K562 (cell line): Measurements from ENCODE around the gene SLC38A10. TPM values are rescaled to one million over a fixed set of nuclear protein-coding genes. Genes with fewer than 3 reads are reported as not detected.

Experiments used
- BRCA1 ChIP-seq, 2 experiments: fragments of 450-650 bp in 1 of 2; sonication (generic) in 1 of 2; formaldehyde crosslinking in 1 of 2; IDR thresholded peaks; 2 replicates each; pipeline versions ENCODE4 v1.5.0 to v1.6.1; 2017 to 2020; ENCODE audit warnings: mild to moderate bottlenecking in 1 of 2, missing genetic modification reagents in 1 of 2
- CBX8 ChIP-seq: fragments of 200-600 bp; sonication (generic); IDR thresholded peaks from 2 replicates; pipeline ENCODE4 v1.6.1; 2012; ENCODE audit warnings: borderline replicate concordance, mixed run types, low read depth, mild to moderate bottlenecking, moderate library complexity, mixed read lengths, low read length, control low read depth, inconsistent platforms; ENCODE audit not compliant: poor library complexity, severe bottlenecking; ENCODE audit errors: extremely low read depth
- E2F3 ChIP-seq: fragments of 250-450 bp; sonication (Bioruptor Pico); IDR thresholded peaks from 2 replicates; pipeline ENCODE4 v1.4.0; 2020; ENCODE audit warnings: mild to moderate bottlenecking
- E2F6 ChIP-seq, 2 experiments: IDR thresholded peaks; 2 replicates each; pipeline ENCODE4 v1.6.1; 2011; ENCODE audit warnings: borderline replicate concordance in 1 of 2, control low read depth in 1 of 2, low read depth in 1 of 2, low read length in 1 of 2, mild to moderate bottlenecking in 1 of 2, mixed read lengths in 1 of 2, moderate library complexity in 1 of 2; ENCODE audit not compliant: insufficient read depth in 1 of 2, insufficient read length in 1 of 2, poor library complexity in 1 of 2, severe bottlenecking in 1 of 2; ENCODE audit errors: extremely low read depth in 1 of 2
- FOXJ3 ChIP-seq: sonication (generic); formaldehyde crosslinking; IDR thresholded peaks from 2 replicates; pipeline ENCODE4 v1.4.0; 2020; ENCODE audit warnings: mild to moderate bottlenecking, missing genetic modification reagents
- FOXP4 ChIP-seq: sonication (generic); formaldehyde crosslinking; IDR thresholded peaks from 2 replicates; pipeline ENCODE4 v1.8.0; 2022; ENCODE audit warnings: mild to moderate bottlenecking, missing genetic modification reagents, borderline replicate concordance
- GABPA ChIP-seq: fragments of 200-800 bp; sonication (Bioruptor generic); conservative IDR thresholded peaks from 2 replicates; pipeline ENCODE4 v1.6.1; 2016; ENCODE audit warnings: low read depth, missing genetic modification characterization, missing compliant biosample characterization
- HCFC1 ChIP-seq: IDR thresholded peaks from 2 replicates; pipeline ENCODE4 v1.6.1; 2012; ENCODE audit warnings: low read depth, low read length, improper control_type of control experiment
- MAZ ChIP-seq, 2 experiments: fragments of 450-650 bp in 1 of 2; sonication (generic) in 1 of 2; formaldehyde crosslinking; IDR thresholded peaks in 1 of 2; conservative IDR thresholded peaks in 1 of 2; 2 replicates each; pipeline versions ENCODE4 v1.4.0 to v1.5.0; 2020; ENCODE audit warnings: mild to moderate bottlenecking in 1 of 2, missing genetic modification reagents in 1 of 2
- NFYB ChIP-seq: IDR thresholded peaks from 2 replicates; pipeline ENCODE4 v1.6.1; 2011; ENCODE audit warnings: mild to moderate bottlenecking, moderate library complexity; ENCODE audit not compliant: insufficient read length; ENCODE audit errors: extremely low read depth
- NRF1 ChIP-seq, 2 experiments: fragments of 450-650 bp; IDR thresholded peaks in 1 of 2; conservative IDR thresholded peaks in 1 of 2; 2 replicates each; pipeline ENCODE4 v1.6.1; 2014; ENCODE audit warnings: mild to moderate bottlenecking in 2 of 2
- PCBP1 ChIP-seq: fragments of 200-400 bp; formaldehyde crosslinking; IDR thresholded peaks from 2 replicates; pipeline ENCODE4 v1.6.1; 2018; ENCODE audit warnings: mild to moderate bottlenecking, low read depth, low read length; ENCODE audit not compliant: poor library complexity, severe bottlenecking
- POLR2A ChIP-seq: fragments of 450-650 bp; conservative IDR thresholded peaks from 2 replicates; pipeline ENCODE4 v1.6.1; 2016
- RFX7 ChIP-seq: fragments of 250-450 bp; sonication (Bioruptor Pico); IDR thresholded peaks from 2 replicates; pipeline ENCODE4 v1.5.1; 2021; ENCODE audit warnings: mild to moderate bottlenecking
- SMARCE1 ChIP-seq: fragments of 450-650 bp; IDR thresholded peaks from 2 replicates; pipeline ENCODE4 v1.7.1; 2016; ENCODE audit warnings: mild to moderate bottlenecking
- SPI1 ChIP-seq: IDR thresholded peaks from 2 replicates; pipeline ENCODE4 v1.6.1; 2011; ENCODE audit warnings: low read depth, low read length, control low read depth, borderline replicate concordance
- STAG1 ChIP-seq: sonication (generic); formaldehyde crosslinking; IDR thresholded peaks from 2 replicates; pipeline ENCODE4 v1.5.0; 2020; ENCODE audit warnings: missing genetic modification reagents, borderline replicate concordance
- TAF9B ChIP-seq: fragments of 450-650 bp; IDR thresholded peaks from 2 replicates; pipeline ENCODE4 v1.6.1; 2018; ENCODE audit warnings: mild to moderate bottlenecking; ENCODE audit not compliant: partially characterized antibody
- ZNF311 ChIP-seq: fragments of 250-450 bp; sonication (Bioruptor Pico); IDR thresholded peaks from 2 replicates; pipeline ENCODE4 v1.4.0; 2020; ENCODE audit warnings: mild to moderate bottlenecking, moderate library complexity
- ZNF431 ChIP-seq: sonication (generic); formaldehyde crosslinking; IDR thresholded peaks from 2 replicates; pipeline ENCODE4 v1.8.0; 2022; ENCODE audit warnings: mild to moderate bottlenecking, missing genetic modification reagents
- ZNF518B ChIP-seq: fragments of 250-450 bp; sonication (Bioruptor Pico); IDR thresholded peaks from 2 replicates; pipeline ENCODE4 v1.5.0; 2021; ENCODE audit warnings: mild to moderate bottlenecking, moderate library complexity
- polyA plus RNA-seq, 8 experiments: library from polyadenylated mRNA; depleted of rRNA in 4 of 8; stranded (reverse) in 5 of 8; unstranded in 3 of 8; fragments of >200 nt; fragmentation: Nextera tagmentation in 2 of 8; fragmentation: Illumina TruSeq in 1 of 8; extraction: Ambion mirVana in 2 of 8; extraction: Trizol in 1 of 8; gene quantifications; 2 replicates each; pipeline versions ENCODE4 v1.2.1 to v1.2.3, GENCODE V29; 2011 to 2014; ENCODE audit warnings: inconsistent platforms in 1 of 8, missing spikeins in 1 of 8
- total RNA-seq, 7 experiments: library from RNA; depleted of rRNA in 6 of 7; stranded (reverse); fragments of >200 nt in 6 of 7; fragmentation: Illumina TruSeq in 2 of 7; extraction: Trizol in 2 of 7; gene quantifications; 2 replicates each; pipeline versions ENCODE4 v1.2.1 to v1.2.3, GENCODE V29; 2011 to 2021; ENCODE audit warnings: low replicate concordance in 1 of 7

SLC38A10 gene
- total and polyA plus RNA-seq, 9 of the 15 experiments (the other 6 are each of a cell fraction or from before 2014, with no cell fraction given), result 0.45 to 54.2 (median 13.8) TPM

GRCh38 chr17:81295031-81295675 lies at the start of gene SLC38A10 (continued):
- TF ChIP-seq MAZ (CRISPR knock-in tag; conservative IDR thresholded peaks at IDR 0.05 in 1 of 2, IDR thresholded peaks at IDR 0.05 in 1 of 2), result peak in 1 of 2 experiments; percentile 35; a peak in 2 of 4 replicates
- TF ChIP-seq NRF1 (conservative IDR thresholded peaks at IDR 0.05 in 1 of 2, IDR thresholded peaks at IDR 0.05 in 1 of 2), result peak; percentile 78 to 80
- no peak for TF ChIP-seq ZNF311 (CRISPR knock-in tag)
- TF ChIP-seq BRCA1 (IDR thresholded peaks at IDR 0.05), result no peak
- TF ChIP-seq BRCA1 (CRISPR knock-in tag; IDR thresholded peaks at IDR 0.05), result no peak
- TF ChIP-seq NFYB, result peak; percentile 70
- TF ChIP-seq TAF9B, result peak; percentile 78
- no peak for TF ChIP-seq RFX7 (CRISPR knock-in tag)
- TF ChIP-seq SPI1, result peak; percentile 91
- 0 out of 2 replicates have a peak, but pooled peaks have one; percentile 39 for TF ChIP-seq ZNF431 (CRISPR knock-in tag)
- peak; percentile 56 for TF ChIP-seq HCFC1
- TF ChIP-seq E2F6 (IDR thresholded peaks at IDR 0.05; ENCODE audit: borderline replicate concordance in 1 of 2, extremely low read depth in 1 of 2, insufficient read depth in 1 of 2, insufficient read length in 1 of 2, low read depth in 1 of 2, low read length in 1 of 2, poor library complexity in 1 of 2, severe bottlenecking in 1 of 2), result peak; percentile 31 to 75
- peak; percentile 94 for TF ChIP-seq POLR2A
- peak; percentile 97 for TF ChIP-seq GABPA (tag)
- TF ChIP-seq FOXP4 (CRISPR knock-in tag), result no peak
- peak; percentile 98 for TF ChIP-seq PCBP1
- TF ChIP-seq FOXJ3 (CRISPR knock-in tag), result no peak
- TF ChIP-seq ZNF518B (CRISPR knock-in tag), result no peak
- TF ChIP-seq SMARCE1, result no peak
- no peak for TF ChIP-seq STAG1 (CRISPR knock-in tag)
- no peak for TF ChIP-seq CBX8
- no peak for TF ChIP-seq E2F3 (CRISPR knock-in tag)
